HG03097 (cell line): Measurements from ENCODE around the gene SERPIND1.

ENCODE experiments used
- ATAC-seq: cut with Tn5 transposase; IDR thresholded peaks from one replicate; pipeline ENCODE4 v1.9.1; 2021; ENCODE audit not compliant: unreplicated experiment, low FRiP score

Gene SERPIND1

GRCh38 chr22:20788627-20789344 is 14.9 kb downstream of the SERPIND1 start:
- no peak for ATAC-seq

- no peak for ATAC-seq
Observed at GRCh38 chr22:20792221-20792965, 18.5 kb downstream of the SERPIND1 start.

- no peak for ATAC-seq
Observed at GRCh38 chr22:20792966-20793728, 19.2 kb downstream of the SERPIND1 start.

- no peak for ATAC-seq
Observed at GRCh38 chr22:20793748-20794649, 20.1 kb downstream of the SERPIND1 start.

- ATAC-seq: no peak
Observed at GRCh38 chr22:20794650-20795413, 20.9 kb downstream of the SERPIND1 start.

GRCh38 chr22:20796731-20797130 is 22.8 kb downstream of the SERPIND1 start:
- ATAC-seq: no peak

GRCh38 chr22:20798218-20798617 is 24.3 kb downstream of the SERPIND1 start:
- ATAC-seq: no peak

GRCh38 chr22:20798974-20799373 is 25.1 kb downstream of the SERPIND1 start:
- ATAC-seq: no peak

- no peak for ATAC-seq
Observed at GRCh38 chr22:20799449-20799848, 25.5 kb downstream of the SERPIND1 start.

- ATAC-seq: no peak
Observed at GRCh38 chr22:20802452-20802851, 28.5 kb downstream of the SERPIND1 start.

GRCh38 chr22:20802922-20803553 is 29.1 kb downstream of the SERPIND1 start:
- ATAC-seq: no peak

GRCh38 chr22:20803696-20804324 is 29.9 kb downstream of the SERPIND1 start:
- ATAC-seq: no peak

GRCh38 chr22:20804650-20805049 is 30.7 kb downstream of the SERPIND1 start:
- ATAC-seq: no peak

GRCh38 chr22:20805972-20806471 is 32.1 kb downstream of the SERPIND1 start:
- ATAC-seq: no peak

- ATAC-seq: no peak
Observed at GRCh38 chr22:20807315-20807752, 33.4 kb downstream of the SERPIND1 start.

- no peak for ATAC-seq
Observed at GRCh38 chr22:20808844-20809243, 34.9 kb downstream of the SERPIND1 start.

- no peak for ATAC-seq
Observed at GRCh38 chr22:20809538-20810185, 35.7 kb downstream of the SERPIND1 start.

GRCh38 chr22:20810645-20811044 is 36.7 kb downstream of the SERPIND1 start:
- no peak for ATAC-seq
